ENCODE measurements around the gene ABLIM1.

ABLIM1 gene

GRCh38 chr10:114603948-114604347 is 54.1 kb downstream of the ABLIM1 start:
- no peak for TF ChIP-seq CTCF (IDR thresholded peaks at IDR 0.05; ENCODE audit: insufficient read depth, low read depth, low read length, missing control alignments)
- DNase-seq (ENCODE audit: low read depth) = peak; percentile 7
- H3K4me3 ChIP-seq (ENCODE audit: low read depth, low read length) = no peak overlapping the region

GRCh38 chr10:114603303-114603702 is 54.8 kb downstream of the ABLIM1 start:
- no peak for TF ChIP-seq CTCF (IDR thresholded peaks at IDR 0.05; ENCODE audit: insufficient read depth, low read depth, low read length, missing control alignments)
- no peak overlapping the region for H3K4me3 ChIP-seq (ENCODE audit: low read depth, low read length)
- DNase-seq (ENCODE audit: low read depth) = no peak

GRCh38 chr10:114600057-114600456 is 58.0 kb downstream of the ABLIM1 start:
- H3K4me3 ChIP-seq (ENCODE audit: low read depth, low read length) = no peak overlapping the region
- no peak for TF ChIP-seq CTCF (IDR thresholded peaks at IDR 0.05; ENCODE audit: insufficient read depth, low read depth, low read length, missing control alignments)
- no peak for DNase-seq (ENCODE audit: low read depth)

- no peak overlapping the region for H3K4me3 ChIP-seq (ENCODE audit: low read depth, low read length)
- DNase-seq (ENCODE audit: low read depth) = no peak
- no peak for TF ChIP-seq CTCF (IDR thresholded peaks at IDR 0.05; ENCODE audit: insufficient read depth, low read depth, low read length, missing control alignments)
Measured at GRCh38 chr10:114596793-114597192, 61.3 kb downstream of the ABLIM1 start.

- no peak for TF ChIP-seq CTCF (IDR thresholded peaks at IDR 0.05; ENCODE audit: insufficient read depth, low read depth, low read length, missing control alignments)
- no peak for DNase-seq (ENCODE audit: low read depth)
- no peak overlapping the region for H3K4me3 ChIP-seq (ENCODE audit: low read depth, low read length)
Measured at GRCh38 chr10:114593816-114594468, 64.1 kb downstream of the ABLIM1 start.

GRCh38 chr10:114593240-114593792 is 64.8 kb downstream of the ABLIM1 start:
- DNase-seq (ENCODE audit: low read depth) = no peak
- no peak for TF ChIP-seq CTCF (IDR thresholded peaks at IDR 0.05; ENCODE audit: insufficient read depth, low read depth, low read length, missing control alignments)
- no peak overlapping the region for H3K4me3 ChIP-seq (ENCODE audit: low read depth, low read length)

- TF ChIP-seq CTCF (IDR thresholded peaks at IDR 0.05; ENCODE audit: insufficient read depth, low read depth, low read length, missing control alignments) = no peak
- H3K4me3 ChIP-seq (ENCODE audit: low read depth, low read length) = no peak overlapping the region
- DNase-seq (ENCODE audit: low read depth) = no peak
Measured at GRCh38 chr10:114590993-114591392, 67.1 kb downstream of the ABLIM1 start.

Measured in GM12865 (cell line).